ENCODE measurements around the gene TBC1D22A.

The TBC1D22A gene

DNA sequence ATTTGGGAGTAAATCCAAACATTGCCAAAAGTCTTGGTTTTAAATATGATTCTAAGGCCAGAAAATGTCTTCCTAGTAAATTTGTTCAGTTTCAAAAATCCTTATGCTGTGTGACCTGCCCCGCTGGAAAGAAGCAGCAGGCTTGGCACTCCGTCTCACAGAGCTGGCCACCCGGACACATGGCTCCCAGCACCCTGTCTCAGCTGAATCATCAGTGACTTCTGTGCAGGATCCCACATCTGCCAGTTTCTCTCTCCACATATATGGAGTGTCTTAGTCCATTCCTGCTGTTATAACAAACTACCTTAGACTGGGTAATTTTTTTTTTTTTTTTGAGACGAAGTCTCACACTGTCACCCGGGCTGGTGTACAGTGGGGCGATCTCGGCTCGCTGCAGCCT, 356.7 kb downstream of the TBC1D22A start:
- no peak for DNase-seq (ENCODE audit: extremely low spot score)

DNA sequence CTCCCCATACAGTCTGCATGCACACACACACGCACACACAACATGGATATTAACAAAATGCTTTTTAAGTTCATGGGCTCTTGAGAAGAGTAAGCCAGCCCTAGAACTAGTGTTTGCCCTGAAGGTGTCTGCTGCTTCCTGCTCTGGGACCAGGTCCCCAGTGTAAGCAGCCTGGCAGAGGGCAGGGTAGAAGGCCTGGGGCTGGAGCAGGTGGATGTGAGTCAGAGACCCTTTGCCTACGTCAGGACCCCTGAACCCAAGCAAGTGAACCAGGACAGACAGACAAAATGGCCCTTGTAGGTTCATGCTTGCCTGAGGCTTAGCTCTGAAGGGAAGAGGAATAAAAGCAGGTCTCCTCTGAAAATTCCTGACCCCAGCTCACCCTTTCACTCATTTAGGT, 357.9 kb downstream of the TBC1D22A start:
- TF ChIP-seq, protein P1, sequence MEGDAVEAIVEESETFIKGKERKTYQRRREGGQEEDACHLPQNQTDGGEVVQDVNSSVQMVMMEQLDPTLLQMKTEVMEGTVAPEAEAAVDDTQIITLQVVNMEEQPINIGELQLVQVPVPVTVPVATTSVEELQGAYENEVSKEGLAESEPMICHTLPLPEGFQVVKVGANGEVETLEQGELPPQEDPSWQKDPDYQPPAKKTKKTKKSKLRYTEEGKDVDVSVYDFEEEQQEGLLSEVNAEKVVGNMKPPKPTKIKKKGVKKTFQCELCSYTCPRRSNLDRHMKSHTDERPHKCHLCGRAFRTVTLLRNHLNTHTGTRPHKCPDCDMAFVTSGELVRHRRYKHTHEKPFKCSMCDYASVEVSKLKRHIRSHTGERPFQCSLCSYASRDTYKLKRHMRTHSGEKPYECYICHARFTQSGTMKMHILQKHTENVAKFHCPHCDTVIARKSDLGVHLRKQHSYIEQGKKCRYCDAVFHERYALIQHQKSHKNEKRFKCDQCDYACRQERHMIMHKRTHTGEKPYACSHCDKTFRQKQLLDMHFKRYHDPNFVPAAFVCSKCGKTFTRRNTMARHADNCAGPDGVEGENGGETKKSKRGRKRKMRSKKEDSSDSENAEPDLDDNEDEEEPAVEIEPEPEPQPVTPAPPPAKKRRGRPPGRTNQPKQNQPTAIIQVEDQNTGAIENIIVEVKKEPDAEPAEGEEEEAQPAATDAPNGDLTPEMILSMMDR (IDR thresholded peaks at IDR 0.05; ENCODE audit: control extremely low read depth, extremely low read depth, low read depth, missing control alignments) = no peak
- ChIA-PET CTCF (interaction anchor here (1.0 kb wide), 1 partner anchor 16 kb away, joined by 3 read pairs; no protein-coding TSS in a partner anchor), POLR2A (no interaction called here)
- DNase-seq (ENCODE audit: extremely low spot score) = no peak

More for the DNA sequence above, 356.7 kb downstream of the TBC1D22A start:
- ChIA-PET CTCF (no interaction called here), POLR2A (no interaction called here)
- TF ChIP-seq, protein P1 (IDR thresholded peaks at IDR 0.05; ENCODE audit: control extremely low read depth, extremely low read depth, low read depth, missing control alignments) = no peak

DNA sequence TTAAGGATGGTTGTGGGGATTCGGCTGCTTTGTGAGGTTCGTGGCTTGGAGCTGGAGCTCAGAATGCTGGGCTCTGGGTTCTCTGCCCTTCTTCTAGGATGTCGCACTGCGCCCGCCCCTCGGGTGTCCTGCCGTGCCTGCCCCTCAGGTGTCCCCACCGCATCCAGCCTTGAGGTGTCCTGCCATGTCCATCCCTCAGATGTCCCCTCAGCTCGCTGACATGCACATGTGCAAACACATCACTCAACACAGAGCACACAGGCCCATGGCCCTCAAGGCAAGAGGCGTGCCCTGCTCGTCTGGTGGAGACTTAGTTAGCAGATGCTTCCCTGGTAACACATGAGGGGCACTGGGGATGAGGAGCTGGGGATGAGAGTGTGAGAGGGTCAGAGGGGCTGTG, 359.3 kb downstream of the TBC1D22A start:
- DNase-seq (ENCODE audit: extremely low spot score) = no peak
- ChIA-PET POLR2A (no interaction called here), CTCF (no interaction called here)
- TF ChIP-seq, protein P1 (IDR thresholded peaks at IDR 0.05; ENCODE audit: control extremely low read depth, extremely low read depth, low read depth, missing control alignments) = no peak

DNA sequence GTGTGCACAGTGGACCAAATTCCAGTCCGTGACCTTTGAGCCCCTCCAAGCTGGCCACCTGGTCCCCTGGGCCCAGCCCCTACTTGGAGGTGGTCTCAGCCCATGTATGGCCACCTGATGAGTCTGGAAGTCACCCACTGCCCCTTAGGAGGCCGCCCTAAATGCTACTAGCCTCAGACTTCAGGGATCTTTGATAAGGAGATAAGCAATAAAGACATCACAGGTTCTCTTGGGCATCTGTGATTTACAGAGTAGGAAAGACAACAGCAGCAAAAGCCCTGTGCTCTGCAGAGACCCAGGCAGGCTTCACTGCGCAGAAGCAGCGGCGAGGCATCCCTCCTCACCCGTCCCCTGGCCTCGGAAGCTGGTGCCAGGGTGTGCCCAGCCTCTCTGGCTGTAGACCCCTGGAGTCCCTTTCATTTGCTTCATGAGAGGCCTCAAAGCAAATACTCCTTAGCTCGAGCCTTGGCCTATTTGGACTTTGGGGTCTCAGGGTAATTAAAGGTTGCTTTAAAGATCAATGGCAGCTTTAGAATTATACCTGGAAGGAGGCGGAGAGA, 360.1 kb downstream of the TBC1D22A start:
- TF ChIP-seq, protein P1 (IDR thresholded peaks at IDR 0.05; ENCODE audit: control extremely low read depth, extremely low read depth, low read depth, missing control alignments) = no peak
- ChIA-PET POLR2A (no interaction called here), CTCF (no interaction called here)
- DNase-seq (ENCODE audit: extremely low spot score) = no peak

DNA sequence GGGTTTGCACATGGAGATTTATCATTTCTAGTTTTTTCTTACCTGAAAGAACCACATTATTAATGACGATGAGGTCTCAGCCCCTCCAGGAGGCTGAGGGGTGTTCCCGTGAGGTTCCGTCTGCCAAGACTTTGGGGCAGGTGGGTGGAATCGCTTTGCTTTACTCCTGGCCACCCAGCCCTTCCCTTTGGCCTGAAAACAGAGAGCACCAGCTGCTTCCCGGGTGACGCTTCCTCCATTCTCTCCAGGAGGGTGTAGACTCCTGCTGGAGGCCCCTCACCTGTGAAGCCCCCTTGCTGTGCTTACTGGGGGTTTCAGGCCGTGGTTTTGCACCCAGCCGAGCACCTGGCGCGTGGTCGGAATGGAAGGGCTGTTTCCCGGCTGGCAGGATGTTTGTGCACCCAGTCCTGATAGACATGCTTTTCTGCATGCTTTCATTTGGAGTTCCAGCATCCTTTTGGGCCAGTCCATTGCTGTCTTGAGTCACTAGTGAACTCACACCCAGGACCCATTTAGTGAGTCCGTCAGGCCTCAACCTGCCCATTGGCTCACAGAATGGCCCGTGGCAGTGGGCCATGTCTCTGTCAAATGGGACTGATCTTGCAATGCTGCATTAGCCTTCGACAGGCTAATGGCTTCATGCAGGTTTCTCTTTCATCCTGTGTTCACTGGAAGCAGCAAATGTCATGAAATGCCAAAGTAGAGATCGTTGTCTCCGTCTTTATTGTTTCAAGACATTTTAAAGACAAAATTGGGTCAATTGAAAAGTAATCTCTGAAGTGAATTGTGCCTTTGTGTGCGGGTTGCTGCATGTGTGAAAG, 360.8 kb downstream of the TBC1D22A start:
- CTCF ChIA-PET = no interaction called here
- TF ChIP-seq, protein P1 (IDR thresholded peaks at IDR 0.05; ENCODE audit: control extremely low read depth, extremely low read depth, low read depth, missing control alignments) = no peak
- no peak for DNase-seq (ENCODE audit: extremely low spot score)
- POLR2A ChIA-PET = no interaction called here

DNA sequence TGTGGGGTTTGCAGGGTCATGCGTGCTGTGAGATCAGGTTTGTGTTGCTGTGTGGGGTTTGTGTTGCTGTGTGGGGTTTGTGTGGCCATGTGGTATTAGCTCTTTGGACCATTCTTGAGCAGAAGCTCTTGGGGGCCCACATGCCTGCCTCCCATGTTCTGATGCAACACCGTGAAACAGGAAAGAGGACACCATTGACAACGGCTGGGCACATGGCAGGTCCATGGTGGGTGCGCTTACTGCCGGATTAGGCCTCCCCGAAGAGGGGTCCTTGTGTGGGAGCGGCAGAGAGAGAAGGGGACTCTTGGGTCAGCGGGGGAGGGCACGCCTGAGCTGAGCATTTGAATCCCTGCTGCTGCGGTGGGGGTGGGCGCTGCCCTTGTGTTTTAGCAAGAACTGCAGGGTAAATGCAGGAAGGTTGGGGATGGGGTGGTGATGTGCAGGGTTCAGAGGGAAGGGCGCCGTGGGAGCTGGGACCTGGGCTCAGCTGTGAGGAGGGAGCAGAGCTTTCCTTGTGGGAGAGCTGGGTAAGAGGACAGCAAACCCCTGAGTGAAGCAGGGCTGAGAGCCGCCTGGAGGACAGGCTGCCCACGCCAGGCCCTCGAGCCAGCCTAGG, 361.5 kb downstream of the TBC1D22A start:
- CTCF ChIA-PET = no interaction called here
- POLR2A ChIA-PET = no interaction called here
- no peak for DNase-seq (ENCODE audit: extremely low spot score)
- TF ChIP-seq, protein P1 (IDR thresholded peaks at IDR 0.05; ENCODE audit: control extremely low read depth, extremely low read depth, low read depth, missing control alignments) = no peak
